Activated naive CD4-positive, alpha-beta T cell (primary cell): ENCODE data around the gene CNTN6.

Experiments
- DNase-seq, 4 experiments: peaks; one replicate each; lab custom pipeline; 2025; lab: John Stamatoyannopoulos, UW

Gene CNTN6

GRCh38 chr3:1092771-1093170, at the start of gene CNTN6:
Gene CNTN6, plus strand, starts transcription at chr3:1093024. Its CDS starts 54,985 bp downstream, at chr3:1148009.
- no peak for DNase-seq

DNA sequence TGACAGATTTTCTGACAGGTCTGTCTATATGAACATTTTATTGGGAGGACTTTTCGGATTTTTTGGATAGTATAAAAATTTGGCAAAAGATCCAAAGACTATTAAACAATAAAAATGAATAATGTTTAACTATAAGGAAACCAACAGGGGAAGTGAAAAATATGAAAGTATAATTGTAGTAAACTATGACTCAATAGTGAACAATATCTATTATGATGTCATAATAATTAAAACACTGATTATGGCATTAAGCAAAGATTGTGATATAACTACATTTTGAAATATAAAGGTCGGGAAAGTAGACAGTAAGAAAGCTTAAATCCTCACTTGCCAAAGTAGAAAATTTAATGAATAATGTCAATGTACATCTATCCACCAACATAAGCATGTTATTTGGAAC, 44.3 kb upstream of the CNTN6 start:
- no peak for DNase-seq

- DNase-seq, result no peak
Measured at GRCh38 chr3:1055870-1056269, 37.0 kb upstream of the CNTN6 start.

- no peak for DNase-seq
Measured at GRCh38 chr3:1056744-1057143, 36.1 kb upstream of the CNTN6 start.

DNA sequence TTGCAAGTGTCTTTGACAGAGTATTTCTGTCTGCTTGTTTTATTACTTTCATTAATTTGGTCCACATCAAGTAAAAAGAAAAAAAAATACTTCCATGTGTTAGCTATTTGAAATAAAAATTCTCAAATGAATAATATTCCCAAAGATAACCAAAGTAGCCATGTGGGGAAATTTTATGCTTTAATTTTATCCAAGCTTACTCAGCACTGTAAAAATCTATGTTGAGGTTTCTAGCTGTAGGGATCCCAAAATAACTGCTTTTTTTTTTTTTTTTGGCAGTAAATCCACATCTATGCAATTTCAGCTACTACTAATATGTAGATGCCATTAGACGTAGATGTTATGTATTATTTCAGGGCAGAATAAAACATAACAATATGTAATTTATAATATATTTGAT, 35.4 kb upstream of the CNTN6 start:
- DNase-seq, result no peak

DNA sequence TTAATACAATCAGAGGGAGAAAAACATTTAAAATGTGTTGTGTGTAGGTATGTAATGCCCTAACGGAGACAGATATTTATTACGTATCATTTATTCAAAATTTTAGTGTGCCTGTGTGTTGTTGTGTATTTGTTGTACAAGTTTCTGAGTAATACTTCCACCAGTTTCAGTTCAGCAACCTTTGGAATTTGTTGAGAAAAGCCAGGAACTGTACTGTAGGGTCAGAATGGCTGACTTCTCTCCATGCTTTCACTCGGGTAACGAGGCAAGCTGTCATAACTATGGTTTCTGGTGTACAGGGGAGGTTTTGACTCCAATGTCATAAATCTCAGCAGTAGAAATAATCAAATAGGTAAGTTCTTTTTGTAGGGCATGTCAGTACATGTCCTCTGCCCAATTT, 23.8 kb upstream of the CNTN6 start:
- no peak for DNase-seq

DNA sequence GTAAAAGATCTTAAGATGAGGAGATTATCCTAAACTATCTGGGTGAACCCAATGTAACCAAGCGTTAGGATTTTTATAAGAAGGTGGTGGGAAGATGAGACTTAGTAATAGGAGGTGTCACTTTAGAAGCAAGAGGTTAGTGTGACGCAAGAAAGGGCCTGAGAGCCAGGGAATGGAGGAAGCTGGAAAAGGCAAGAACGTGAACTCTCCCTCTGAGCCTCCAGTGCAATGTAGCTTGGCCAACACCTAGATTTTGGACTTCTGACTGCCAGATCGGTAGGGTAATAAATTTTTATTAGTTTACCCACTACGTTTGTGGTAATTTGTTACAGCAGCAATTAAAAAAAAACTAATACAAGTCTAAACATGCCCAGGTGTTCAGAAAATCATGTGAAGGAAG, 20.8 kb upstream of the CNTN6 start:
- DNase-seq, result no peak

DNA sequence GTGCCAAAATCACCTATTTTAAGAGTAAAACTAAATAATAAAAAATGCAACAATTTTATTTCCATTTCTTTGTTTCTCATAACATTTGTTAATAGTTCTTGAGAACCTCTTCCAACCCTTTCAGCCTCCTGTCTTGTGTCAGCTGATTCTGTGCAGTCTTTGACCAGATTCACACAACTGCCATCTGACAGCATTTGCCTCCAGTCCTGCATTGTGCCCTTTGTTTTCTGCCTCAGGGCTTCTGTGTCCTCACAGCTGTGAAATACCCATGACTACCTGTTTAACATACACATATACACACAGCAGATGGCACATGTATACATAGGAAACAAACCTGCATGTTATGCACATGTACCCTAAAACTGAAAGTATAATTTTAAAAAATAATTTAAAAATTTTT, 13.2 kb upstream of the CNTN6 start:
- no peak for DNase-seq

DNA sequence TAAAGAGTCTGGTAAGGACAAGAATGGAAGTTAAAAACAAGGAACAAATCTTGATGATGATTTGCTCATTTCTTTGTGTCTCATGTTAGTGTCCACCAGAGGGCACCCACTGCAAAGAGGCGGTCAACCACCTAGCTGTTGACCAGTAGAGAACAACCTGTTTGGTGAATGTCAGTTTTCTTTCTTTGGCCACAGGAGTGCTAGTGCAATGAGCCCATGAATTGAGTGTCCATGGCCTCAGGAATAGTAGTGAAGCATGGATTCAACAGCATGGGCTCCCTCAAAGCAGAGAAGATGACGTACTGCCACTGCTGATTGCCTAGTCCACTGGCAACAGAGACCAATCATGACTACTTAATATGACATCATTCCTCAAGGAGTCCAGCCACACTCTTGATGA, 10.7 kb upstream of the CNTN6 start:
- no peak for DNase-seq

GRCh38 chr3:1087066-1087560, 5.7 kb upstream of the CNTN6 start:
- no peak for DNase-seq

DNA sequence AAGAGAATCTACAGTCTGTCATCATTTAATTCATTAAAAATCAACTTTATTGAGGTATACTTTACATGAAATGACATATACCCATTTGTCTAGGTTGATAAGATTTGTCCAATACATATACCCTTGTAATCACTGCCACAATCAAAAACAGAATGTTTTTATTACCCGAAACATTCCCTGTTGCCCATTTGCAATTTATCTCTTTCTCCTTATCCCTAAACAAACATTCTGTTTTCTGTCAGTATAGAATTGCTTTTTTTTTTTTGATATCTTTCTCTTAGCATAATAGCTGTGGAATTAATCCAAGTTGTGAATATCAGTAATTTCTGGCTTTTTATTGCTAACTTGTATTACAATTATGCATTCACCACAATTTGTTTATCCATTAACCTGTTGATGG, 4.3 kb upstream of the CNTN6 start:
- DNase-seq, result no peak

- DNase-seq, result no peak
Measured at GRCh38 chr3:1091286-1091685, 1.5 kb upstream of the CNTN6 start.

- no peak for DNase-seq
Measured at GRCh38 chr3:1092061-1092460, 763 bp upstream of the CNTN6 start.

- DNase-seq, result no peak
Measured at GRCh38 chr3:1093217-1093616, 393 bp downstream of the CNTN6 start.

GRCh38 chr3:1103525-1103924, 10.7 kb downstream of the CNTN6 start:
- DNase-seq, result no peak

GRCh38 chr3:1117843-1118473, 25.1 kb downstream of the CNTN6 start:
- DNase-seq, result no peak

GRCh38 chr3:1131166-1131565, 38.3 kb downstream of the CNTN6 start:
- no peak for DNase-seq

GRCh38 chr3:1135194-1135593, 42.4 kb downstream of the CNTN6 start:
- DNase-seq, result no peak

DNA sequence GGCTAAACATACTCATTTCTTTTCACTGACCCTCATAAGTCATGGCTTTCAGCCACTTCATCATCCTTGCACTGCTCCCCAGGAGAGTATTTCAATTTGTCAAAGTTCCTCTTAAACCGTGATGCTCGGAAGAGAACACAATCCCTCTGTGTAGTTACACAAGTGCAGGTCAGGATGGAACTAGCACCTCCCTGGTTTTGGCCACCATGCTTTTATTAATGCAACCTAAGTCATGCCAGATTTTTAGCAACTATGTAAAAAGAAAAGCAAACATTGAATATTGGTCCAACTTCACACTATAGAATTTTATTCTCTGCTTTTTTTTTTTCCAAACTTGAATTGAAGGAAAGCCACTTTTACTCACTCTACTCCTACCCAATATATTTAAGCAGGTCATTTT, 45.2 kb downstream of the CNTN6 start:
- no peak for DNase-seq

GRCh38 chr3:1139071-1139470, 46.2 kb downstream of the CNTN6 start:
- no peak for DNase-seq

GRCh38 chr3:1147326-1147725, 54.5 kb downstream of the CNTN6 start:
- no peak for DNase-seq

DNA sequence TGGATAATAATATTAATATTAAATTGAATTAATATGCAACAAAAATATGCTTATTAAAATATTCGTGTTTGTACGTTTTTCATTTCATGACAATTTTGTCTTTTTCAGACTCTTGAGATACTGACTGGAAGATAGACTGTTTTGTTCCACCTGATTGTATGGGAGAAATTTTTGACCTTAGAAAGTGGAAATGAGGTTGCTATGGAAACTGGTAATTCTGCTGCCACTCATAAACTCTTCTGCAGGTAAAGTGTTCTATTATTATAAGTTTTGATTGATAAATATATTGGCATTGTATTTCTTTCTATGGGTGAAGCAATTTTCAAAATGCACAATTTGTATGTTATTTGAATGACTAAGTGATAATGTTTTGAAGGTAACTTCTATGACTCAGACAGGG, 55.0 kb downstream of the CNTN6 start:
- DNase-seq, result no peak

- no peak for DNase-seq
Measured at GRCh38 chr3:1164101-1164500, 71.3 kb downstream of the CNTN6 start.

- no peak for DNase-seq
Measured at GRCh38 chr3:1171320-1171719, 78.5 kb downstream of the CNTN6 start.

DNA sequence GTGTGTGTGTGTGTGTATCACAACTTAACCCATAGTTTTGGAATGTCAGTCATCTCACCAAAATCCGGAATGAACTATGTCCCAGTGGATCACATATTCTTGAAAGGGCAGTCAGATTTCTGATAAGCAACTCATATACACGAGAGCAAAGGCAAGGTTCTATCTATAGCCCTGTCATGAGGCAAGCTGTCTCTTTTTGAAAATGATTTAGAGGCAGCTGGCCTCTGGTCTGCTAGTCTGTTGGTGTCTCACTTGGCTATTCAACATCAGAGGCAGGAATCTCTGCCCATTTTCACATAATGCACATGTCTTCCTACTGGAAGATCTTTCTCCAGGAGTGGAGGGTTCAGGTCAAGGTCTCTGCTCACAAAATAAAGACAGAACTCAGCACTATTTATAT, 79.8 kb downstream of the CNTN6 start:
- DNase-seq, result no peak
